HEK293 (cell line): ENCODE measurements around the gene RASA2.
A peak's percentile ranks its signal among the peaks of the same experiment; 100 is the strongest.

Experiments used
- CTCF ChIP-seq: fragments of 450-650 bp; formaldehyde crosslinking; IDR thresholded peaks from 2 replicates; pipeline ENCODE4 v1.5.1; 2016; ENCODE audit warnings: missing biosample characterization, missing genetic modification characterization
- ELK4 ChIP-seq: IDR thresholded peaks from 2 replicates; pipeline ENCODE4 v1.6.1; 2011; ENCODE audit warnings: mild to moderate bottlenecking, low read depth, low read length, borderline replicate concordance
- FEZF1 ChIP-seq: fragments of 450-650 bp; formaldehyde crosslinking; IDR thresholded peaks from 2 replicates; pipeline ENCODE4 v1.5.1; 2016; ENCODE audit warnings: missing biosample characterization, missing genetic modification characterization
- GFI1B ChIP-seq: fragments of 450-650 bp; formaldehyde crosslinking; IDR thresholded peaks from 2 replicates; pipeline ENCODE4 v1.5.1; 2016; ENCODE audit warnings: missing biosample characterization, missing genetic modification characterization
- HOXC10 ChIP-seq: sonication (generic); formaldehyde crosslinking; IDR thresholded peaks from 2 replicates; pipeline ENCODE4 v1.8.1; 2023; ENCODE audit warnings: mild to moderate bottlenecking, missing genetic modification reagents
- KLF16 ChIP-seq: fragments of 450-650 bp; formaldehyde crosslinking; IDR thresholded peaks from 2 replicates; pipeline ENCODE4 v1.5.1; 2017; ENCODE audit warnings: missing biosample characterization, missing genetic modification characterization
- MYNN ChIP-seq: fragments of 450-650 bp; formaldehyde crosslinking; IDR thresholded peaks from 2 replicates; pipeline ENCODE4 v1.5.1; 2016; ENCODE audit warnings: missing biosample characterization, missing genetic modification characterization, borderline replicate concordance
- PATZ1 ChIP-seq: fragments of 450-650 bp; formaldehyde crosslinking; IDR thresholded peaks from 2 replicates; pipeline ENCODE4 v1.5.1; 2016; ENCODE audit warnings: missing biosample characterization, missing genetic modification characterization
- SALL2 ChIP-seq: fragments of 450-650 bp; formaldehyde crosslinking; IDR thresholded peaks from 2 replicates; pipeline ENCODE4 v1.5.0; 2017; ENCODE audit warnings: missing biosample characterization, mild to moderate bottlenecking, missing genetic modification characterization, borderline replicate concordance
- SP3 ChIP-seq: fragments of 450-650 bp; formaldehyde crosslinking; IDR thresholded peaks from 2 replicates; pipeline ENCODE4 v1.5.1; 2016; ENCODE audit warnings: missing biosample characterization, missing genetic modification characterization
- ZBTB20 ChIP-seq: fragments of 450-650 bp; formaldehyde crosslinking; IDR thresholded peaks from 2 replicates; pipeline ENCODE4 v1.5.1; 2016; ENCODE audit warnings: missing biosample characterization, missing genetic modification characterization
- ZFP3 ChIP-seq: fragments of 450-650 bp; formaldehyde crosslinking; IDR thresholded peaks from 2 replicates; pipeline ENCODE4 v1.5.1; 2016; ENCODE audit warnings: low read depth, missing biosample characterization, missing genetic modification characterization
- ZNF19 ChIP-seq: fragments of 450-650 bp; formaldehyde crosslinking; IDR thresholded peaks from 2 replicates; pipeline ENCODE4; 2016; ENCODE audit warnings: missing biosample characterization, missing genetic modification characterization, low read depth
- ZNF26 ChIP-seq: fragments of 450-650 bp; formaldehyde crosslinking; IDR thresholded peaks from 2 replicates; pipeline ENCODE4 v1.5.1; 2016; ENCODE audit warnings: missing biosample characterization, missing genetic modification characterization
- ZNF292 ChIP-seq: fragments of 450-650 bp; formaldehyde crosslinking; IDR thresholded peaks from 2 replicates; pipeline ENCODE4 v1.5.1; 2016; ENCODE audit warnings: low read depth, missing biosample characterization, missing genetic modification characterization, borderline replicate concordance
- ZNF426 ChIP-seq: fragments of 450-650 bp; formaldehyde crosslinking; IDR thresholded peaks from 2 replicates; pipeline ENCODE4 v1.5.1; 2017; ENCODE audit warnings: missing biosample characterization, missing genetic modification characterization, mild to moderate bottlenecking, inconsistent platforms, moderate library complexity
- ZNF510 ChIP-seq: fragments of 450-650 bp; formaldehyde crosslinking; IDR thresholded peaks from 2 replicates; pipeline ENCODE4 v1.5.1; 2018; ENCODE audit warnings: mild to moderate bottlenecking, missing genetic modification characterization, missing biosample characterization; ENCODE audit not compliant: insufficient replicate concordance
- ZNF514 ChIP-seq: fragments of 450-650 bp; formaldehyde crosslinking; IDR thresholded peaks from 2 replicates; pipeline ENCODE4 v1.5.1; 2016; ENCODE audit warnings: missing biosample characterization, missing genetic modification characterization
- ZNF555 ChIP-seq: fragments of 450-650 bp; formaldehyde crosslinking; conservative IDR thresholded peaks from 2 replicates; pipeline ENCODE4 v1.5.1; 2017; ENCODE audit warnings: missing biosample characterization, mild to moderate bottlenecking, missing genetic modification characterization, inconsistent platforms
- ZNF560 ChIP-seq: fragments of 450-650 bp; formaldehyde crosslinking; IDR thresholded peaks from 2 replicates; pipeline ENCODE4 v1.5.1; 2017; ENCODE audit warnings: missing biosample characterization, missing genetic modification characterization, borderline replicate concordance
- ZNF624 ChIP-seq: fragments of 450-650 bp; formaldehyde crosslinking; IDR thresholded peaks from 2 replicates; pipeline ENCODE4 v1.5.1; 2017; ENCODE audit warnings: missing biosample characterization, missing genetic modification characterization
- ZNF629 ChIP-seq: fragments of 450-650 bp; formaldehyde crosslinking; IDR thresholded peaks from 2 replicates; pipeline ENCODE4 v1.5.1; 2017; ENCODE audit warnings: missing biosample characterization, missing genetic modification characterization
- ZNF660 ChIP-seq: fragments of 450-650 bp; IDR thresholded peaks from 2 replicates; pipeline ENCODE4 v1.5.1; 2018; ENCODE audit warnings: missing biosample characterization, mild to moderate bottlenecking, missing genetic modification characterization
- ZNF830 ChIP-seq: fragments of 450-650 bp; IDR thresholded peaks from 2 replicates; pipeline ENCODE4 v1.5.0; 2018; ENCODE audit warnings: missing biosample characterization, missing genetic modification characterization, low read depth, mild to moderate bottlenecking, moderate library complexity
- TF ChIP-seq, protein P1 (sequence below): fragments of 450-650 bp; formaldehyde crosslinking; IDR thresholded peaks from 2 replicates; pipeline ENCODE4 v1.5.1; 2016; ENCODE audit warnings: missing biosample characterization, missing genetic modification characterization
- TF ChIP-seq, protein P2 (sequence below): fragments of 450-650 bp; formaldehyde crosslinking; IDR thresholded peaks from 2 replicates; pipeline ENCODE4 v1.5.1; 2017; ENCODE audit warnings: missing biosample characterization, missing genetic modification characterization
- TF ChIP-seq, protein P3 (sequence below): fragments of 450-650 bp; formaldehyde crosslinking; IDR thresholded peaks from 2 replicates; pipeline ENCODE4 v1.5.1; 2016; ENCODE audit warnings: missing biosample characterization, missing genetic modification characterization, low read depth

Gene RASA2

DNA sequence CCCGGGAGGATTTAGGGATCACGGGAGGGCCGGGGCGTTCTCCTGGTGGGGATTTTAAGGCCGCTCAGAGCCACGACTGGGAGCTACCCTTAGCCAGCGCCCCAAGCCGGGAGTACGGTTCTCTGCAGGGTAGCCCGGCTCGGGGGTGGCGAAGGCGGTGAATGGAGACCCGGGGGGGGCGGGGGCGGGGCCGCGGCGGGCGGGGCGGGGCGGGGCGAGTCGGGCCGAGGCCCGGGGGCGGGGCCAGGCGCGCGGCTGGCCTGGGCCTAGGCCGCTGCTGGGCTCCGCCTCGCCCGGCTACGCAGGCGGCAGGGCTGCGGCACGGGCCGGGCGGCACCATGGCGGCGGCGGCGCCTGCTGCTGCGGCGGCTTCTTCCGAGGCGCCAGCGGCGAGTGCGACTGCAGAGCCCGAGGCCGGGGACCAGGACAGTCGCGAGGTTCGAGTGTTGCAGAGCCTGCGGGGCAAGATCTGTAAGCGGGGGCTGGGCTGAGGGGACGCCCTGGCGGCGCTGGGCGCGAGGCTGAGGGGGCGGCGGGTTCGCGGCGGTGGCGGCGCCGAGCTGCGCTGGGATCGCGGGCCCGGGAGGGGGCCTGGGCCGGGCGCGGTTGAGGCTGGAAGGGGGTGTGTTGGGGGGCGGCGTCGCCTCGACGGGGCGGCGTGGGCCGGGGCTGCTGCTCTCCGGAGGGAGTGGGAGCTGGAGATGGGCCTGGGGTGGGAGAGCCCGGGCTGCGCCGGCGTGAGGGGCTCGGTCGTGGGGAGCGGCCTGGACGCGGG is at the start of gene RASA2 (continued):
- TF ChIP-seq ZNF26 (no peak), ZNF624 (no peak), ZNF19 (tag by site-specific recombination) (no peak), ELK4 (no peak), KLF16 (tag by site-specific recombination) (no peak), ZNF292 (tag by site-specific recombination) (no peak), GFI1B (tag by site-specific recombination) (no peak), FEZF1 (tag by site-specific recombination) (no peak), ZNF510 (tag by site-specific recombination) (no peak), ZNF660 (tag by site-specific recombination) (no peak; the same call in 1 of the 2 replicates), ZBTB20 (tag by site-specific recombination) (no peak), ZNF514 (tag by site-specific recombination) (no peak), ZFP3 (tag by site-specific recombination) (no peak), ZNF560 (tag by site-specific recombination) (no peak), SALL2 (tag by site-specific recombination) (no peak), SP3 (tag by site-specific recombination) (peak; percentile 46; the same call in 1 of the 2 replicates), ZNF830 (tag by site-specific recombination) (no peak), ZNF426 (tag by site-specific recombination) (no peak), HOXC10 (CRISPR knock-in tag) (no peak), CTCF (tag by site-specific recombination) (no peak), PATZ1 (tag by site-specific recombination) (peak; percentile 58), MYNN (tag by site-specific recombination) (no peak), ZNF629 (tag by site-specific recombination) (no peak), ZNF555 (tag by site-specific recombination) (no peak)
- TF ChIP-seq, protein P1, sequence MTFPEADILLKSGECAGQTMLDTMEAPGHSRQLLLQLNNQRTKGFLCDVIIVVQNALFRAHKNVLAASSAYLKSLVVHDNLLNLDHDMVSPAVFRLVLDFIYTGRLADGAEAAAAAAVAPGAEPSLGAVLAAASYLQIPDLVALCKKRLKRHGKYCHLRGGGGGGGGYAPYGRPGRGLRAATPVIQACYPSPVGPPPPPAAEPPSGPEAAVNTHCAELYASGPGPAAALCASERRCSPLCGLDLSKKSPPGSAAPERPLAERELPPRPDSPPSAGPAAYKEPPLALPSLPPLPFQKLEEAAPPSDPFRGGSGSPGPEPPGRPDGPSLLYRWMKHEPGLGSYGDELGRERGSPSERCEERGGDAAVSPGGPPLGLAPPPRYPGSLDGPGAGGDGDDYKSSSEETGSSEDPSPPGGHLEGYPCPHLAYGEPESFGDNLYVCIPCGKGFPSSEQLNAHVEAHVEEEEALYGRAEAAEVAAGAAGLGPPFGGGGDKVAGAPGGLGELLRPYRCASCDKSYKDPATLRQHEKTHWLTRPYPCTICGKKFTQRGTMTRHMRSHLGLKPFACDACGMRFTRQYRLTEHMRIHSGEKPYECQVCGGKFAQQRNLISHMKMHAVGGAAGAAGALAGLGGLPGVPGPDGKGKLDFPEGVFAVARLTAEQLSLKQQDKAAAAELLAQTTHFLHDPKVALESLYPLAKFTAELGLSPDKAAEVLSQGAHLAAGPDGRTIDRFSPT (tag by site-specific recombination), result no peak
- TF ChIP-seq, protein P2, sequence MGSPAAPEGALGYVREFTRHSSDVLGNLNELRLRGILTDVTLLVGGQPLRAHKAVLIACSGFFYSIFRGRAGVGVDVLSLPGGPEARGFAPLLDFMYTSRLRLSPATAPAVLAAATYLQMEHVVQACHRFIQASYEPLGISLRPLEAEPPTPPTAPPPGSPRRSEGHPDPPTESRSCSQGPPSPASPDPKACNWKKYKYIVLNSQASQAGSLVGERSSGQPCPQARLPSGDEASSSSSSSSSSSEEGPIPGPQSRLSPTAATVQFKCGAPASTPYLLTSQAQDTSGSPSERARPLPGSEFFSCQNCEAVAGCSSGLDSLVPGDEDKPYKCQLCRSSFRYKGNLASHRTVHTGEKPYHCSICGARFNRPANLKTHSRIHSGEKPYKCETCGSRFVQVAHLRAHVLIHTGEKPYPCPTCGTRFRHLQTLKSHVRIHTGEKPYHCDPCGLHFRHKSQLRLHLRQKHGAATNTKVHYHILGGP (tag by site-specific recombination), result no peak
- TF ChIP-seq, protein P3, sequence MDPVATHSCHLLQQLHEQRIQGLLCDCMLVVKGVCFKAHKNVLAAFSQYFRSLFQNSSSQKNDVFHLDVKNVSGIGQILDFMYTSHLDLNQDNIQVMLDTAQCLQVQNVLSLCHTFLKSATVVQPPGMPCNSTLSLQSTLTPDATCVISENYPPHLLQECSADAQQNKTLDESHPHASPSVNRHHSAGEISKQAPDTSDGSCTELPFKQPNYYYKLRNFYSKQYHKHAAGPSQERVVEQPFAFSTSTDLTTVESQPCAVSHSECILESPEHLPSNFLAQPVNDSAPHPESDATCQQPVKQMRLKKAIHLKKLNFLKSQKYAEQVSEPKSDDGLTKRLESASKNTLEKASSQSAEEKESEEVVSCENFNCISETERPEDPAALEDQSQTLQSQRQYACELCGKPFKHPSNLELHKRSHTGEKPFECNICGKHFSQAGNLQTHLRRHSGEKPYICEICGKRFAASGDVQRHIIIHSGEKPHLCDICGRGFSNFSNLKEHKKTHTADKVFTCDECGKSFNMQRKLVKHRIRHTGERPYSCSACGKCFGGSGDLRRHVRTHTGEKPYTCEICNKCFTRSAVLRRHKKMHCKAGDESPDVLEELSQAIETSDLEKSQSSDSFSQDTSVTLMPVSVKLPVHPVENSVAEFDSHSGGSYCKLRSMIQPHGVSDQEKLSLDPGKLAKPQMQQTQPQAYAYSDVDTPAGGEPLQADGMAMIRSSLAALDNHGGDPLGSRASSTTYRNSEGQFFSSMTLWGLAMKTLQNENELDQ, result no peak
